Suprapubic skin (tissue), 4 donors: Measurements from ENCODE around the gene BRICD5. TPM values are rescaled to one million over a fixed set of nuclear protein-coding genes. Genes with fewer than 3 reads are reported as not detected.

ENCODE experiments used
- DNase-seq, 2 donors: peaks; one replicate each; pipeline ENCODE4 v3.0.0-alpha.2; 2019; ENCODE audit warnings: low spot score in 2 of 2
- H3K27ac ChIP-seq: fragments of 200-600 bp; sonication (generic); one replicate; pipeline ENCODE4 v1.5.1; 2019
- H3K27me3 ChIP-seq: fragments of 200-600 bp; sonication (generic); one replicate; pipeline ENCODE4 v1.5.1; 2019
- H3K36me3 ChIP-seq: fragments of 200-600 bp; sonication (generic); one replicate; pipeline ENCODE4 v1.5.1; 2019
- H3K4me1 ChIP-seq: fragments of 200-600 bp; sonication (generic); one replicate; pipeline ENCODE4 v1.5.1; 2019
- H3K4me3 ChIP-seq: fragments of 200-600 bp; sonication (generic); one replicate; pipeline ENCODE4 v1.5.1; 2019; ENCODE audit warnings: mild to moderate bottlenecking
- H3K9me3 ChIP-seq: fragments of 200-600 bp; sonication (generic); one replicate; pipeline ENCODE4 v1.5.1; 2019
- CTCF ChIP-seq, 2 donors: fragments of 200-600 bp in 1 of 2; fragments of 450-650 bp in 1 of 2; sonication (generic) in 1 of 2; IDR thresholded peaks; one replicate each; pipeline ENCODE4 v1.5.1; 2016 to 2019; ENCODE audit warnings: antibody characterized with exemption in 2 of 2, mild to moderate bottlenecking in 1 of 2, moderate library complexity in 1 of 2
- EP300 ChIP-seq: sonication (generic); formaldehyde crosslinking; IDR thresholded peaks from one replicate; pipeline ENCODE4 v1.6.1; 2017; ENCODE audit warnings: antibody characterized with exemption
- POLR2A ChIP-seq, 2 donors: fragments of 450-650 bp; IDR thresholded peaks; one replicate each; pipeline ENCODE4 v1.6.1; 2017; ENCODE audit warnings: antibody characterized with exemption in 2 of 2, mild to moderate bottlenecking in 2 of 2, moderate library complexity in 2 of 2
- POLR2AphosphoS5 ChIP-seq, 3 donors: sonication (generic); formaldehyde crosslinking; IDR thresholded peaks; one replicate each; pipeline ENCODE4 v1.6.1; 2017; ENCODE audit warnings: antibody characterized with exemption in 3 of 3
- WGBS: methylation state at CpG from one replicate; pipeline ENCODE4 v1.1.5; 2018; 5-methylcytosine and 5-hydroxymethylcytosine counted together
- total RNA-seq, 4 donors: library from RNA; depleted of rRNA; stranded (reverse); fragments of >200 nt; gene quantifications; one replicate each; pipeline ENCODE4 v1.1.0, GENCODE V29; 2016

Gene BRICD5
- total RNA-seq, 4 donors from 2014 or later: 2.2 to 10.0 (median 3.2) TPM

GRCh38 chr16:2178321-2179106, 32.1 kb downstream of the BRICD5 start:
- WGBS: 33% methylated on average over 33 of the region's 106 CpGs
- no peak overlapping the region for H3K27ac ChIP-seq
- peaks cover 13% of the 10 kb centered on the region for H3K4me1 ChIP-seq
- DNase-seq: no peak
- H3K27me3 ChIP-seq: no peaks in the 10 kb centered on the region
- peak overlapping the region; percentile 36 for H3K4me3 ChIP-seq
- no peaks in the 10 kb centered on the region for H3K9me3 ChIP-seq
- peaks cover 45% of the 10 kb centered on the region for H3K36me3 ChIP-seq
- TF ChIP-seq POLR2AphosphoS5 (IDR thresholded peaks at IDR 0.05) (no peak), EP300 (no peak), CTCF (IDR thresholded peaks at IDR 0.05) (no peak), POLR2A (IDR thresholded peaks at IDR 0.05) (no peak)

- no peaks in the 10 kb centered on the region for H3K9me3 ChIP-seq
- TF ChIP-seq EP300 (no peak), POLR2A (IDR thresholded peaks at IDR 0.05) (no peak), CTCF (IDR thresholded peaks at IDR 0.05) (no peak), POLR2AphosphoS5 (IDR thresholded peaks at IDR 0.05) (no peak)
- DNase-seq: no peak
- 90% methylated on average over 5 of the region's 20 CpGs for WGBS
- no peak overlapping the region for H3K4me3 ChIP-seq
- H3K36me3 ChIP-seq: peaks cover 54% of the 10 kb centered on the region
- no peaks in the 10 kb centered on the region for H3K27me3 ChIP-seq
- no peak overlapping the region for H3K27ac ChIP-seq
- H3K4me1 ChIP-seq: peaks cover 13% of the 10 kb centered on the region
Observed at GRCh38 chr16:2177561-2177960, 33.1 kb downstream of the BRICD5 start.

- H3K27me3 ChIP-seq: no peaks in the 10 kb centered on the region
- peaks cover 13% of the 10 kb centered on the region for H3K4me1 ChIP-seq
- DNase-seq: no peak
- H3K9me3 ChIP-seq: no peaks in the 10 kb centered on the region
- TF ChIP-seq POLR2AphosphoS5 (IDR thresholded peaks at IDR 0.05) (no peak), POLR2A (IDR thresholded peaks at IDR 0.05) (no peak), CTCF (IDR thresholded peaks at IDR 0.05) (no peak), EP300 (no peak)
- peaks cover 59% of the 10 kb centered on the region for H3K36me3 ChIP-seq
- 89% methylated on average over 14 of the region's 18 CpGs for WGBS
- H3K4me3 ChIP-seq: no peak overlapping the region
- H3K27ac ChIP-seq: no peak overlapping the region
Observed at GRCh38 chr16:2177101-2177500, 33.6 kb downstream of the BRICD5 start.

GRCh38 chr16:2176047-2176446, 34.6 kb downstream of the BRICD5 start:
- TF ChIP-seq EP300 (no peak), POLR2AphosphoS5 (IDR thresholded peaks at IDR 0.05) (no peak)
- peaks cover 9% of the 10 kb centered on the region for H3K4me1 ChIP-seq
- H3K36me3 ChIP-seq: peaks cover 70% of the 10 kb centered on the region
- DNase-seq: no peak
- H3K9me3 ChIP-seq: no peaks in the 10 kb centered on the region
- WGBS: 87% methylated on average over 3 of the region's 23 CpGs
- no peak overlapping the region for H3K27ac ChIP-seq
- no peak overlapping the region for H3K4me3 ChIP-seq
- no peaks in the 10 kb centered on the region for H3K27me3 ChIP-seq

- no peak overlapping the region for H3K27ac ChIP-seq
- H3K4me3 ChIP-seq: no peak overlapping the region
- H3K36me3 ChIP-seq: peaks cover 75% of the 10 kb centered on the region
- TF ChIP-seq POLR2AphosphoS5 (IDR thresholded peaks at IDR 0.05) (no peak), POLR2A (IDR thresholded peaks at IDR 0.05) (no peak), CTCF (IDR thresholded peaks at IDR 0.05) (no peak), EP300 (no peak)
- H3K27me3 ChIP-seq: no peaks in the 10 kb centered on the region
- H3K9me3 ChIP-seq: no peaks in the 10 kb centered on the region
- WGBS: 86% methylated on average over 4 of the region's 10 CpGs
- peaks cover 9% of the 10 kb centered on the region for H3K4me1 ChIP-seq
- no peak for DNase-seq
Observed at GRCh38 chr16:2175454-2175853, 35.2 kb downstream of the BRICD5 start.
